Neural cell (in vitro differentiated cells): ENCODE measurements around the gene CEP128.

Source experiments
- CTCF ChIP-seq: fragments of 450-650 bp; IDR thresholded peaks from 2 replicates; pipeline ENCODE4 v1.5.1; 2014; ENCODE audit warnings: antibody characterized with exemption, mild to moderate bottlenecking, moderate library complexity; ENCODE audit not compliant: poor library complexity, severe bottlenecking
- EP300 ChIP-seq: fragments of 450-650 bp; conservative IDR thresholded peaks from 2 replicates; pipeline ENCODE4 v1.6.1; 2014; ENCODE audit warnings: antibody characterized with exemption, mild to moderate bottlenecking, moderate library complexity; ENCODE audit not compliant: poor library complexity, severe bottlenecking
- EZH2 ChIP-seq: fragments of 200-600, 300-800 bp; shearing (Covaris generic), sonication (generic); IDR thresholded peaks from 2 replicates; pipeline ENCODE4 v1.6.1; 2014; ENCODE audit warnings: antibody characterized with exemption, low read length, borderline replicate concordance, mild to moderate bottlenecking; ENCODE audit not compliant: insufficient read depth, poor library complexity, severe bottlenecking
- MXI1 ChIP-seq: fragments of 450-650 bp; conservative IDR thresholded peaks from 2 replicates; pipeline ENCODE4 v1.6.1; 2014; ENCODE audit warnings: antibody characterized with exemption, mild to moderate bottlenecking; ENCODE audit not compliant: poor library complexity, severe bottlenecking
- POLR2AphosphoS5 ChIP-seq: IDR thresholded peaks from 2 replicates; pipeline ENCODE4 v1.6.1; 2012
- RAD21 ChIP-seq: fragments of 450-650 bp; conservative IDR thresholded peaks from 2 replicates; pipeline ENCODE4 v1.6.1; 2014; ENCODE audit warnings: antibody characterized with exemption, mild to moderate bottlenecking, moderate library complexity
- REST ChIP-seq: IDR thresholded peaks from 2 replicates; pipeline ENCODE4 v1.6.1; 2012; ENCODE audit warnings: borderline replicate concordance
- SMC3 ChIP-seq: fragments of 450-650 bp; conservative IDR thresholded peaks from 2 replicates; pipeline ENCODE4 v1.6.1; 2014; ENCODE audit warnings: antibody characterized with exemption, mild to moderate bottlenecking, moderate library complexity; ENCODE audit not compliant: poor library complexity
- TAF1 ChIP-seq: IDR thresholded peaks from 2 replicates; pipeline ENCODE4 v1.6.1; 2012; ENCODE audit warnings: low read depth

DNA sequence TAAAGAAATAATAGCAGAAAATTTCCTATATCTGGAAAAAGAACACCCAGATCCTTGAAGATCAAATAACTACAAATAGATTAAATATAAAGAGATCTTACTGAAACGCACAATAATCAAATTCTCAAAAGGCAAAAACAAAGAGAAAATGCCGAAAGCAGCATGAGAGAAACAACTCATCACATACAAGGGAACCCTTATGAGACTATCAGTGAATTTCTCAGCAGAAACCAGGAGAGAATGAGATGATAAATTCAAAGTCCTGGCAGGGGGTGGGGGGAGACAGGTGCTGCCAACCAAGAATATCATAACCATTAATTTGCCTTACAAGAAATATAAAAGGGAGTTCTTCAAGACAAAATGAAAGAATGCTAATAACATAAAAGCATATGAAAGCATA, 73.7 kb downstream of the CEP128 start:
- TF ChIP-seq CTCF (no peak), EP300 (no peak), RAD21 (no peak), REST (no peak), EZH2 (no peak), SMC3 (no peak), POLR2AphosphoS5 (no peak), TAF1 (no peak), MXI1 (no peak)
